IPS-18c (cell line): Measurements from ENCODE around the gene UBC.

Experiments used
- H3K4me3 ChIP-seq: 2 replicates; pipeline ENCODE4 v1.7.0; 2013; ENCODE audit warnings: low read depth, mild to moderate bottlenecking, low read length, moderate library complexity; ENCODE audit not compliant: insufficient read depth
- H3K9me3 ChIP-seq: one replicate; pipeline ENCODE4 v1.6.1; 2013; ENCODE audit warnings: mild to moderate bottlenecking, low read length, moderate library complexity; ENCODE audit not compliant: control insufficient read depth, insufficient read depth

The UBC gene

DNA sequence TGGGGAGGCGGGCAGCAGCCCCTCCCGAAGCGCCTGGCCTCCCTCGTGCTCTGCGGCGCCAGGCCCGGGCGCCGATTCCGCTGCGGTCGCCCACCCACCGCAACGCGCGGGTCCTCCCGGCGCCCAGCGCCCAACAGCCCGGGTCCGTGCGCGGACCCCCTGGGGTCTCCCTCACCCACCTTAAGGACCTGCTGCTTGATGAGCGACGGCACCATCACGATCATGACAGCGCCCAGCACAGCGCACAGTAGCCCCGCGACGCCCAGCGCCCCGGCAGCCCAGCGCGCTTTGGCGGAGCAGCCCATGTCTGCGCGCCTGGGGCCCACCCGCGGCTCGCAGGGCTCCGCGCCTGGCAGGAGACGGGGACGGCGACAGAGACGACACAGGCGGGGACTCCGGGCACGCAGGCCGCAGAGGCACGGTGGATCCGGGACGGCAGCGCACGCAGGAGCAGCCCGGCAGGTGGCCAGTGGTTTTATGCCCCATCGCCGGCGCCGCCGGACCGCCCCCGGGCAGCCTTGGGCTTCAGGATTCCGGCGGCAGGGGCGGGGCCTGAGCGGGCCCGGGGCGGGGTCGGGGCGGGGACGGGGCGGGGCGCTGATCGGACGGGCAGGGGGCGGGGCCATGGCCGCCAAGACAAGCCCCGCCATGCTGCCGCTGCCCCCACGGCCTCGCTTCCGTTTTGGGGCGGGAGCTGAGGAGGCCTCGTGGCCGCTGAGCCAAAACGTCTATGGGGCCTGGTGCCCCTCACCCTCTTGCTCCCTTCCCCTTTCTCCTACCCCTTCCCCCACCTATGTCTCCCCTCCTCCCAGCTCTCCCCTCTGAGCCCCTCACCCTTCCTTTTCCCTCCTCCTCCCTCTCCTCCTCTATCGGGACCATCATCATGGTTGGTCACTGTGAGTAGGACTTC is 50.8 kb downstream of the UBC start, which contains the start of gene SCARB1:
Gene SCARB1, minus strand, starts transcription at position 449 of the 910 bp plus-strand sequence. Its CDS starts 144 bp downstream, at position 305.
- no peaks in the 10 kb centered on the region for H3K9me3 ChIP-seq
- H3K4me3 ChIP-seq: peak within 1 kb of the TSS; percentile 84

GRCh38 chr12:124862768-124863415 is 51.6 kb downstream of the UBC start:
- H3K9me3 ChIP-seq: no peaks in the 10 kb centered on the region
- peak overlapping the region; percentile 84 for H3K4me3 ChIP-seq

GRCh38 chr12:124861898-124862676 is 52.4 kb downstream of the UBC start:
- no peak overlapping the region for H3K4me3 ChIP-seq
- no peaks in the 10 kb centered on the region for H3K9me3 ChIP-seq
